ENCODE results near the gene ITGB8.

DNA sequence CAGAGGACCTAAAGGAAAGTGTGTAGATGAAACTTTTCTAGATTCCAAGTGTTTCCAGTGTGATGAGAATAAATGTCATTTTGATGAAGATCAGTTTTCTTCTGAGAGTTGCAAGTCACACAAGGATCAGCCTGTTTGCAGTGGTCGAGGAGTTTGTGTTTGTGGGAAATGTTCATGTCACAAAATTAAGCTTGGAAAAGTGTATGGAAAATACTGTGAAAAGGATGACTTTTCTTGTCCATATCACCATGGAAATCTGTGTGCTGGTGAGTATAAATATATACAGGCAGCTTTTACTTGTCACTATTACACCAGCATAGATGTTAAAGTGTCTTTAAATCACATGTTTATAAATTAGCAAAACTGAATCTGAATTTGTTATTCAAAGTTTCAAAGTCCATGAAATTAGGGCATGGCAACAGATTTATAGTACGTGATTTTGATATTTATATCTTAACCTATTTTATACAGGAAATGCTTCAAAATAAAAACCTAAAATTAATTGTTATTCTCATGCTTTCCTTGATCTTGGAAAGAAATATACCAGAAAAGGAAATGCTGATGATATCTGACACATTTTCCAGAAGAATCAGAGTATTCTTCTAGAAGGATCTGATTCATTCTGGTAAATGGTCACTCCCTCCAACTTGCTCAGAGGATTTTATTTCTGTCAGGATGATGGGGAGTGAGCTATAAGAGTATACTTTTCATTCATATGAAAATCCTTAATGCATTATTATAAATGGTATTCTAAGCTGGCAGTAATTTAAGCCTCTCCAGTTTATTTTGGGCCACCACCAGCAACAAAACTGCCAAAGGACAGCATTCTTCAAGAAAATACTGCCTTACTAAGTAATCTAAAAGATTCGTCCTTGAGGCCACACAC lies 71.4 kb downstream of the ITGB8 start:
- TF ChIP-seq EZH2 (IDR thresholded peaks at IDR 0.05; ENCODE audit: borderline replicate concordance, low read depth, low read length, severe bottlenecking), result no peak
- TF ChIP-seq, protein P1, sequence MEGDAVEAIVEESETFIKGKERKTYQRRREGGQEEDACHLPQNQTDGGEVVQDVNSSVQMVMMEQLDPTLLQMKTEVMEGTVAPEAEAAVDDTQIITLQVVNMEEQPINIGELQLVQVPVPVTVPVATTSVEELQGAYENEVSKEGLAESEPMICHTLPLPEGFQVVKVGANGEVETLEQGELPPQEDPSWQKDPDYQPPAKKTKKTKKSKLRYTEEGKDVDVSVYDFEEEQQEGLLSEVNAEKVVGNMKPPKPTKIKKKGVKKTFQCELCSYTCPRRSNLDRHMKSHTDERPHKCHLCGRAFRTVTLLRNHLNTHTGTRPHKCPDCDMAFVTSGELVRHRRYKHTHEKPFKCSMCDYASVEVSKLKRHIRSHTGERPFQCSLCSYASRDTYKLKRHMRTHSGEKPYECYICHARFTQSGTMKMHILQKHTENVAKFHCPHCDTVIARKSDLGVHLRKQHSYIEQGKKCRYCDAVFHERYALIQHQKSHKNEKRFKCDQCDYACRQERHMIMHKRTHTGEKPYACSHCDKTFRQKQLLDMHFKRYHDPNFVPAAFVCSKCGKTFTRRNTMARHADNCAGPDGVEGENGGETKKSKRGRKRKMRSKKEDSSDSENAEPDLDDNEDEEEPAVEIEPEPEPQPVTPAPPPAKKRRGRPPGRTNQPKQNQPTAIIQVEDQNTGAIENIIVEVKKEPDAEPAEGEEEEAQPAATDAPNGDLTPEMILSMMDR (IDR thresholded peaks at IDR 0.05; ENCODE audit: borderline replicate concordance, extremely low read depth, low read length, poor library complexity, severe bottlenecking), result no peak

Data from DND-41 (cell line).